ENCODE data around the gene RPS6KA3. TPM values are rescaled to one million over a fixed set of nuclear protein-coding genes. Genes with fewer than 3 reads are reported as not detected.
A peak's percentile ranks its signal among the peaks of the same experiment; 100 is the strongest.
"Not testable (repeated sequence)": the region's sequence is repeated elsewhere in the genome, so short reads cannot be mapped to it uniquely, and the experiment has no call there.

Gene RPS6KA3
- total RNA-seq, 1 donor from 2014 or later = 50.9 TPM

DNA sequence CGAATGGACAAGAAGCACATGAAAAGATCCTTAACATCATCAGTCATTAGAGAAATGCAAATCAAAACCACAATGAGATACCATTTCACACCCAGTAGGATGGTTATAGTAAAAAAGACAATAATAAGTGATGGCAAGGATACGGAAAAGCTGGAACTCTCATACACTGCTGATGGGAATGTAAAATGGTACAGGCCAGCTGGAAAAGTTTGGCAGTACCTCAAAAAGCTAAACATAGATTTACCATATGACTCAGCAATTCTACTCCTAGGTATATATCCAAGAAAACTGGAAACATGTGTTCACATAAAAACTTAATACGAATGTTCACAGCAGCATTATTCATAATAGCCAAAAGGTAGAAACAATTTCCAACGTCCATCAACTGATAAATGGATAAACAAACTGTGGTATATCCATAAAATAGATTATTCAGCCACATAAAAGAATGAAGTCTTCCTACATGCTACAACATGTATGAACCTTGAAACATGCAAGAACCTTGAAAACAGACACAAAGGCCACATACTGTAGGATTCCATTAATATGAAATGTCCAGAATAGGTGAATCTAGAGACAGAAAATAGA is 11.9 kb downstream of the RPS6KA3 start:
- H3K27ac Mint-ChIP-seq (ENCODE audit: unreplicated experiment) = no peak overlapping the region
- no peak for DNase-seq (ENCODE audit: low spot score)

DNA sequence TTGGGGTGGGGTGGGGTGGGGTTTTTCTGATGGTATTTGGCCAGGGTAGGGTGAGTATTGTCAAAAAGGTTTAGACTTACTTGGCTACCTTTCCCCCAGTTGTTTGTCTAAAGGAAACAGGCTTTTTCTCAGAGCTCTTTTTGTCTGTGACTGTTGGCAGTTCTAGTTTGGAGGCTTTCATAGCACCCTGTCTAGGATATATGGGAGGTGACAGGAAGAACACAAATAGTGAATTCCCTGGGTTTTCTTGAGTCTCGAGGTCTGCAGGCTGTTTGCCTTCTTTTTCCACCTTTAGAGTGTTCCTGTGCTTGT is 13.5 kb downstream of the RPS6KA3 start:
- Mint-ChIP-seq H3K36me3 (ENCODE audit: low read depth, unreplicated experiment) (no peaks in the 10 kb centered on the region), H3K9me3 (ENCODE audit: unreplicated experiment) (no peaks in the 10 kb centered on the region), H3K4me1 (ENCODE audit: unreplicated experiment) (peaks cover 3% of the 10 kb centered on the region), H3K27ac (ENCODE audit: unreplicated experiment) (peak overlapping the region; percentile 75), H3K4me3 (ENCODE audit: unreplicated experiment) (no peak overlapping the region), H3K27me3 (ENCODE audit: unreplicated experiment) (peaks cover 1% of the 10 kb centered on the region)
- TF ChIP-seq, protein P1, sequence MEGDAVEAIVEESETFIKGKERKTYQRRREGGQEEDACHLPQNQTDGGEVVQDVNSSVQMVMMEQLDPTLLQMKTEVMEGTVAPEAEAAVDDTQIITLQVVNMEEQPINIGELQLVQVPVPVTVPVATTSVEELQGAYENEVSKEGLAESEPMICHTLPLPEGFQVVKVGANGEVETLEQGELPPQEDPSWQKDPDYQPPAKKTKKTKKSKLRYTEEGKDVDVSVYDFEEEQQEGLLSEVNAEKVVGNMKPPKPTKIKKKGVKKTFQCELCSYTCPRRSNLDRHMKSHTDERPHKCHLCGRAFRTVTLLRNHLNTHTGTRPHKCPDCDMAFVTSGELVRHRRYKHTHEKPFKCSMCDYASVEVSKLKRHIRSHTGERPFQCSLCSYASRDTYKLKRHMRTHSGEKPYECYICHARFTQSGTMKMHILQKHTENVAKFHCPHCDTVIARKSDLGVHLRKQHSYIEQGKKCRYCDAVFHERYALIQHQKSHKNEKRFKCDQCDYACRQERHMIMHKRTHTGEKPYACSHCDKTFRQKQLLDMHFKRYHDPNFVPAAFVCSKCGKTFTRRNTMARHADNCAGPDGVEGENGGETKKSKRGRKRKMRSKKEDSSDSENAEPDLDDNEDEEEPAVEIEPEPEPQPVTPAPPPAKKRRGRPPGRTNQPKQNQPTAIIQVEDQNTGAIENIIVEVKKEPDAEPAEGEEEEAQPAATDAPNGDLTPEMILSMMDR (IDR thresholded peaks at IDR 0.05; ENCODE audit: unreplicated experiment) = no peak
- no peak for DNase-seq (ENCODE audit: low spot score)

More for the DNA sequence above, 11.9 kb downstream of the RPS6KA3 start:
- H3K9me3 Mint-ChIP-seq (ENCODE audit: unreplicated experiment) = no peaks in the 10 kb centered on the region
- H3K36me3 Mint-ChIP-seq (ENCODE audit: low read depth, unreplicated experiment) = no peaks in the 10 kb centered on the region
- TF ChIP-seq, protein P1 (IDR thresholded peaks at IDR 0.05; ENCODE audit: unreplicated experiment) = no peak
- H3K4me1 Mint-ChIP-seq (ENCODE audit: unreplicated experiment) = peaks cover 3% of the 10 kb centered on the region
- no peak overlapping the region for H3K4me3 Mint-ChIP-seq (ENCODE audit: unreplicated experiment)
- peaks cover 1% of the 10 kb centered on the region for H3K27me3 Mint-ChIP-seq (ENCODE audit: unreplicated experiment)

DNA sequence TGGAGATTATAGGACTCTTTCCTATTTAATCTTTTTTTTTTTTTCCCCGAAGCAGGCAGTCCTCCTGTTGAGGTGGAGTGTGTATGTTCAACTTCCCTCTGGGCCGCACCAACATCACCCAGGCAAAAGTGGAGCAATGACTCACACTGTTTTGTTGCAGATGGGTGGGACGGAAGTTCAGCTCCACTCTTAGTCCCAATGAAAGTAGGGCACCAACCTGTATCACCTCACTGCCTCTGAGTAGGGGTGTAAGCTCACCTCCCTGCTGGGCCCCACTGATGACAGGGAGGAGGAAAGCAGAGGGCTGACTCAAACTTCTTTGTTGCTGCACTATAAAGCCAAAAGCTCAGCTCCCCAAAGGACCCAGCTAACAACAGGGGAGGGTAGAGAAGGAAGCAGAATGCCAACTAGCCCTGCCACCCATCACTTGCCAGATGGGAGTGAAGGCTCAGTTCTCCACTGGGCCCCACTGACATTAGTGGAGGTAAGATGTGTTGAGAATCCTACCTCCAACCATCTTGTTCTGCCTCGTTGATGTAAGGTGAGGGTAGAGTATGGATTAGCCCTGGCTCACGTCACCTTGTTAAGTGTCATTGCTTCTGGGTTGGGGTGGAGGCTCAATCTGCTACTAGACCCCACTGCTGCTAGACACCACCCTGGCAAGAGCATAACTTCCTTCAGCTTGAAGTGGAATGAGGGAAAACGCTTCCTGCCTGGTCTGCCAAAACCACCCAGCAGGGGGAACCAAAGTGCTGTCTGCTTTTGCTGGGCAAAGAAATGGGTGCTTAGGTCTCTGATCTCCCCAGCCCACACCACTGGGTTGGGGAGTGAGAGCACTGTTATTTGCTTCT is 14.1 kb downstream of the RPS6KA3 start:
- H3K27ac Mint-ChIP-seq (ENCODE audit: unreplicated experiment) = no peak overlapping the region
- peaks cover 1% of the 10 kb centered on the region for H3K27me3 Mint-ChIP-seq (ENCODE audit: unreplicated experiment)
- no peaks in the 10 kb centered on the region for H3K36me3 Mint-ChIP-seq (ENCODE audit: low read depth, unreplicated experiment)
- H3K9me3 Mint-ChIP-seq (ENCODE audit: unreplicated experiment) = no peaks in the 10 kb centered on the region
- no peak overlapping the region for H3K4me3 Mint-ChIP-seq (ENCODE audit: unreplicated experiment)
- H3K4me1 Mint-ChIP-seq (ENCODE audit: unreplicated experiment) = peaks cover 3% of the 10 kb centered on the region
- TF ChIP-seq, protein P1 (IDR thresholded peaks at IDR 0.05; ENCODE audit: unreplicated experiment) = peak; percentile 62
- peak; percentile 61 for DNase-seq (ENCODE audit: low spot score)

DNA sequence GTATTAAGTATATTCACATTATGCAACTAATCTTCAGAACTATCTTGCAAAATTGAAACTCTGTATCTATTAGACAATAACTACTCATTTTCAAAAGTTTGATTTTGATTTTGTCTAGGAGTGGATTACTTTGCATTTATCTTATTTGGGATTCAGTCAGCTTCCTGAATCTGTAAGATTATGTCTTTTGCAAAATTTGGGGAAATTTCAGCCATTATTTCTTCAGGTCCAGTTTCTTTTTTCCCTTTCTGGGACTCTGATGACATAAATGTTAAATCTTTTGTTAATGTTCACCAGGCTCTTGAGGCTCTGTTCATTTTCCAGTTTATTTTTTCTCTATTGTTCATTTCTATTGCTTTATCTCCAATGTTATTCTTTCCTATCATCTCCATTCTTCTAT is 15.0 kb downstream of the RPS6KA3 start:
- Mint-ChIP-seq H3K27ac (ENCODE audit: unreplicated experiment) (no peak overlapping the region), H3K36me3 (ENCODE audit: low read depth, unreplicated experiment) (no peaks in the 10 kb centered on the region), H3K4me1 (ENCODE audit: unreplicated experiment) (peaks cover 3% of the 10 kb centered on the region), H3K27me3 (ENCODE audit: unreplicated experiment) (peaks cover 1% of the 10 kb centered on the region), H3K4me3 (ENCODE audit: unreplicated experiment) (no peak overlapping the region), H3K9me3 (ENCODE audit: unreplicated experiment) (no peaks in the 10 kb centered on the region)
- DNase-seq (ENCODE audit: low spot score) = no peak
- TF ChIP-seq, protein P1 (IDR thresholded peaks at IDR 0.05; ENCODE audit: unreplicated experiment) = no peak

DNA sequence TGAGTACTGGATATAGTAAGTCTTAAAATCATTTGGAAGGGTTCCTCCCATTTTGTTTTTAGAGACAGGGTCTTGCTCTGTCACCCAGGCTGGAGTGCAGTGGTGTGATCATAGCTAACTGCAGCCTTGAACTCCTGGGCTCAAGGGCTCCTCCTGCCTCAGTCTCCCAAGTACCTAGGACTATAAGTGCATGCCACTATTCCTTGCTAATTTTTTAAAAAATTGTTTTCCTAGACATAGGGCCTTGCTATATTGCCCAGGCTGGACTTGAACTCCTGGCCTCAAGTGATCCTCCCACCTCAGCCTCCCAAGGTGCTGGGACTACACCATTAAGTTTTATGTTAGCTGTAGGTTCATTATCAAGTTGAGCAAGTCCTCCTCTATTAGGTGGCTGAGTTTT is 16.6 kb downstream of the RPS6KA3 start:
- H3K27ac Mint-ChIP-seq (ENCODE audit: unreplicated experiment); H3K9me3 Mint-ChIP-seq (ENCODE audit: unreplicated experiment); H3K4me3 Mint-ChIP-seq (ENCODE audit: unreplicated experiment); DNase-seq (ENCODE audit: low spot score); H3K36me3 Mint-ChIP-seq (ENCODE audit: low read depth, unreplicated experiment); H3K4me1 Mint-ChIP-seq (ENCODE audit: unreplicated experiment); H3K27me3 Mint-ChIP-seq (ENCODE audit: unreplicated experiment): not testable (repeated sequence)
